GM23338 (cell line): Measurements from ENCODE around the gene ISOC2. TPM values are rescaled to one million over a fixed set of nuclear protein-coding genes. Genes with fewer than 3 reads are reported as not detected.

ENCODE experiments used
- ATAC-seq: fragments of 200-7000 bp; cut with Tn5 transposase; 3 replicates; pipeline ENCODE4 v1.9.1; 2020
- DNase-seq: peaks from one replicate; pipeline ENCODE4 v3.0.0-alpha.2; 2015; ENCODE audit warnings: low spot score
- H2AFZ ChIP-seq: fragments of 200-600 bp; sonication (generic); 2 replicates; pipeline ENCODE4 v1.8.0; 2016; ENCODE audit warnings: antibody characterized with exemption, mild to moderate bottlenecking, moderate library complexity
- H3F3A ChIP-seq: fragments of 200-600 bp; sonication (generic); replicated peaks from 2 replicates; pipeline ENCODE4 v1.8.0; 2017; ENCODE audit warnings: antibody characterized with exemption, mixed run types, low read depth
- H3K27ac ChIP-seq: fragments of 200-600 bp; sonication (generic); 2 replicates; pipeline ENCODE4 v1.6.1; 2016; ENCODE audit warnings: low read depth
- H3K27me3 ChIP-seq: fragments of 200-600 bp; sonication (generic); 2 replicates; pipeline ENCODE4 v1.8.0; 2016; ENCODE audit warnings: mild to moderate bottlenecking, mixed run types, moderate library complexity; ENCODE audit not compliant: insufficient read depth
- H3K36me3 ChIP-seq: fragments of 200-600 bp; sonication (generic); 2 replicates; pipeline ENCODE4 v1.8.0; 2016; ENCODE audit warnings: mild to moderate bottlenecking; ENCODE audit not compliant: insufficient read depth
- H3K4me1 ChIP-seq: fragments of 200-600 bp; sonication (generic); 2 replicates; pipeline ENCODE4 v1.8.0; 2016; ENCODE audit warnings: mild to moderate bottlenecking, moderate library complexity; ENCODE audit not compliant: insufficient read depth
- H3K4me2 ChIP-seq: fragments of 200-600 bp; sonication (generic); 2 replicates; pipeline ENCODE4 v1.7.1; 2017; ENCODE audit warnings: mixed run types
- H3K4me3 ChIP-seq: fragments of 200-600 bp; sonication (generic); 2 replicates; pipeline ENCODE4 v1.6.1; 2016; ENCODE audit warnings: mixed run types
- H3K79me2 ChIP-seq: fragments of 200-600 bp; sonication (generic); replicated peaks from 2 replicates; pipeline ENCODE4 v1.8.0; 2017; ENCODE audit warnings: mild to moderate bottlenecking; ENCODE audit not compliant: insufficient read depth
- H3K9me2 ChIP-seq: fragments of 200-600 bp; sonication (generic); 2 replicates; pipeline ENCODE4 v1.8.0; 2017; ENCODE audit not compliant: insufficient read depth
- H4K20me1 ChIP-seq: fragments of 200-600 bp; sonication (generic); replicated peaks from 2 replicates; pipeline ENCODE4 v1.8.0; 2017; ENCODE audit warnings: mild to moderate bottlenecking; ENCODE audit not compliant: insufficient read depth
- H3K27ac Mint-ChIP-seq: 2 replicates; pipeline ENCODE4 v1.8.0; 2020; ENCODE audit warnings: inconsistent platforms, mild to moderate bottlenecking, moderate library complexity, mixed read lengths
- H3K27me3 Mint-ChIP-seq: 3 replicates; pipeline ENCODE4 v1.8.0; 2022; ENCODE audit warnings: low read depth, mild to moderate bottlenecking, moderate library complexity, mixed read lengths, inconsistent platforms; ENCODE audit not compliant: insufficient read depth, poor library complexity
- H3K36me3 Mint-ChIP-seq: 3 replicates; pipeline ENCODE4 v1.8.0; 2021; ENCODE audit warnings: low read depth, mild to moderate bottlenecking, inconsistent platforms, moderate library complexity, mixed read lengths
- H3K4me1 Mint-ChIP-seq: 3 replicates; pipeline ENCODE4 v1.8.0; 2020; ENCODE audit warnings: mild to moderate bottlenecking, inconsistent platforms, mixed read lengths
- H3K4me3 Mint-ChIP-seq: 3 replicates; pipeline ENCODE4 v1.8.0; 2021; ENCODE audit warnings: moderate library complexity, mild to moderate bottlenecking, inconsistent platforms, mixed read lengths
- H3K9me3 Mint-ChIP-seq: 3 replicates; pipeline ENCODE4 v1.8.0; 2020; ENCODE audit warnings: moderate library complexity, mild to moderate bottlenecking, inconsistent platforms, mixed read lengths
- CREB1 ChIP-seq: fragments of 250-450 bp; sonication (Bioruptor Pico); IDR thresholded peaks from 2 replicates; pipeline ENCODE4 v1.5.0; 2020; ENCODE audit warnings: low read depth, mild to moderate bottlenecking, moderate library complexity
- CTCF ChIP-seq, 2 experiments: fragments of 200-600 bp in 1 of 2; sonication (generic) in 1 of 2; conservative IDR thresholded peaks; 2 replicates each; pipeline versions ENCODE4 v1.5.1 to v1.6.1; 2016 to 2017; ENCODE audit warnings: antibody characterized with exemption in 2 of 2, low read depth in 2 of 2, mild to moderate bottlenecking in 2 of 2, moderate library complexity in 1 of 2
- ETS1 ChIP-seq: IDR thresholded peaks from 2 replicates; pipeline ENCODE4 v1.6.1; 2016; ENCODE audit warnings: antibody characterized with exemption
- EZH2 ChIP-seq: fragments of 200-600 bp; sonication (generic); IDR thresholded peaks from one replicate; pipeline ENCODE4 v1.8.0; 2017; ENCODE audit warnings: antibody characterized with exemption, mild to moderate bottlenecking, low read depth; ENCODE audit not compliant: unreplicated experiment
- EZH2phosphoT487 ChIP-seq: fragments of 200-600 bp; sonication (generic); IDR thresholded peaks from one replicate; pipeline ENCODE4 v1.8.1; 2018; ENCODE audit warnings: antibody characterized with exemption; ENCODE audit not compliant: unreplicated experiment
- JUNB ChIP-seq: IDR thresholded peaks from one replicate; pipeline ENCODE4 v1.6.1; 2016; ENCODE audit warnings: antibody characterized with exemption; ENCODE audit not compliant: unreplicated experiment
- POLR2AphosphoS5 ChIP-seq: IDR thresholded peaks from 2 replicates; pipeline ENCODE4 v1.6.1; 2016; ENCODE audit warnings: antibody characterized with exemption, low read depth
- REST ChIP-seq: IDR thresholded peaks from one replicate; pipeline ENCODE4 v1.6.1; 2018; ENCODE audit warnings: antibody characterized with exemption; ENCODE audit not compliant: unreplicated experiment
- STAT1 ChIP-seq: IDR thresholded peaks from one replicate; pipeline ENCODE4 v1.6.1; 2016; ENCODE audit warnings: antibody characterized with exemption; ENCODE audit not compliant: unreplicated experiment
- ZNF114 ChIP-seq: fragments of 250-450 bp; sonication (Bioruptor Pico); IDR thresholded peaks from 2 replicates; pipeline ENCODE4 v1.5.0; 2020; ENCODE audit warnings: mild to moderate bottlenecking, moderate library complexity
- ZNF331 ChIP-seq: fragments of 250-450 bp; sonication (Bioruptor Pico); IDR thresholded peaks from 2 replicates; pipeline ENCODE4 v1.5.0; 2020; ENCODE audit warnings: low read depth, mild to moderate bottlenecking, moderate library complexity
- polyA plus RNA-seq: library from polyadenylated mRNA; unstranded; fragments of >200 nt; fragmentation: Nextera tagmentation; extraction: Ambion mirVana; gene quantifications from 2 replicates; pipeline ENCODE4 v1.2.1, GENCODE V29; 2016
- total RNA-seq: library from RNA; depleted of rRNA; stranded (reverse); fragments of >200 nt; shearing (Covaris generic); gene quantifications from 2 replicates; pipeline ENCODE4 v1.2.3, GENCODE V29; 2014

Gene ISOC2
- total and polyA plus RNA-seq, 2 experiments from 2014 or later, result 62.6 to 85.2 TPM

GRCh38 chr19:55457683-55458457, 3.6 kb downstream of the ISOC2 start:
- Histone ChIP-seq H3K9me2 (no peaks in the 10 kb centered on the region), H3K4me3 (no peak overlapping the region), H3K4me1 (peaks cover 16% of the 10 kb centered on the region), H3K27ac (no peak overlapping the region), H3K36me3 (no peaks in the 10 kb centered on the region), H3F3A (peaks cover 17% of the 10 kb centered on the region; the same call in 1 of the 2 replicates), H3K79me2 (peaks cover 21% of the 10 kb centered on the region), H2AFZ (no peak overlapping the region), H4K20me1 (no peaks in the 10 kb centered on the region; the same call in none of the 2 replicates), H3K27me3 (no peaks in the 10 kb centered on the region), H3K4me2 (no peak overlapping the region)
- Mint-ChIP-seq H3K27ac (no peak overlapping the region), H3K4me3 (no peak overlapping the region), H3K4me1 (peaks cover 28% of the 10 kb centered on the region), H3K27me3 (peaks cover 20% of the 10 kb centered on the region), H3K36me3 (peaks cover 18% of the 10 kb centered on the region), H3K9me3 (peaks cover 3% of the 10 kb centered on the region; the same call in 1 of the 3 replicates)
- TF ChIP-seq ZNF331, result no peak
- TF ChIP-seq REST, result no peak
- TF ChIP-seq STAT1, result no peak
- no peak for TF ChIP-seq JUNB
- TF ChIP-seq ETS1, result no peak
- no peak for TF ChIP-seq CREB1
- ATAC-seq, result no peak
- no peak for DNase-seq

GRCh38 chr19:55456347-55456746, 5.1 kb downstream of the ISOC2 start:
- no peaks in the 10 kb centered on the region for H3K36me3 ChIP-seq
- no peaks in the 10 kb centered on the region; the same call in none of the 2 replicates for H4K20me1 ChIP-seq
- peaks cover 9% of the 10 kb centered on the region; the same call in 1 of the 2 replicates for H3F3A ChIP-seq
- H3K27me3 Mint-ChIP-seq, result peaks cover 24% of the 10 kb centered on the region
- no peak overlapping the region for H3K4me3 ChIP-seq
- no peak overlapping the region for H3K27ac ChIP-seq
- peaks cover 18% of the 10 kb centered on the region for H3K36me3 Mint-ChIP-seq
- no peak for DNase-seq
- peaks cover 17% of the 10 kb centered on the region for H3K4me1 ChIP-seq
- no peak overlapping the region for H2AFZ ChIP-seq
- no peak for ATAC-seq
- H3K27ac Mint-ChIP-seq, result no peak overlapping the region; the same call in 1 of the 2 replicates
- peaks cover 23% of the 10 kb centered on the region for H3K4me1 Mint-ChIP-seq
- H3K4me2 ChIP-seq, result no peak overlapping the region
- no peaks in the 10 kb centered on the region for H3K9me2 ChIP-seq
- H3K4me3 Mint-ChIP-seq, result no peak overlapping the region
- H3K27me3 ChIP-seq, result peaks cover 12% of the 10 kb centered on the region
- H3K79me2 ChIP-seq, result peaks cover 21% of the 10 kb centered on the region
- H3K9me3 Mint-ChIP-seq, result no peaks in the 10 kb centered on the region; the same call in 2 of the 3 replicates
- TF ChIP-seq CREB1, result no peak
- TF ChIP-seq POLR2AphosphoS5, result no peak
- TF ChIP-seq ZNF331, result no peak
- no peak for TF ChIP-seq STAT1
- no peak for TF ChIP-seq EZH2
- TF ChIP-seq REST, result no peak
- no peak for TF ChIP-seq CTCF (conservative IDR thresholded peaks at IDR 0.05; ENCODE audit: low read depth in 2 of 2)
- no peak for TF ChIP-seq EZH2phosphoT487
- no peak for TF ChIP-seq ETS1
- TF ChIP-seq ZNF114 (CRISPR knock-in tag), result no peak
